ENCODE results near the gene DTL.

DTL gene

GRCh38 chr1:212135166-212135565, 99.6 kb downstream of the DTL start:
- no peak for DNase-seq

DNA sequence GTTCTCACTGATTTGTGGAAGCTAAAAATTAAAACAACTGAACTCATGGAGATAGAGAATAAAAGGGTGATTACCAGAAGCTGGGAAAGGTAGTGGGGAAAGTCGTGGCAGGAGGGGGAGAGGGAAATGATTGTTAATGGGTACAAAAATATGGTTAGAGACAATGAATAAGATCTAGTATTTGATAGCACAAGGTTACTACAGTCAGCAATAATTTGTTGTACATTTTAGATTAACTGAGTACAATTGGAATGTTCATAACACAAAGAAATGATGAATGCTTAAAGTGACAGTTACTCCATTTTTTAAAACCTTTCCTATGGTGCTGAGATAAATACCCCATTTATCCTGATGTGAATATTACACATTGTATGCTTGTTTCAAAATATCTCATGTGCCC, 102.3 kb downstream of the DTL start:
- no peak for DNase-seq

- no peak for DNase-seq
These were observed 102.9 kb downstream of the DTL start for GRCh38 chr1:212138457-212138856.

DNA sequence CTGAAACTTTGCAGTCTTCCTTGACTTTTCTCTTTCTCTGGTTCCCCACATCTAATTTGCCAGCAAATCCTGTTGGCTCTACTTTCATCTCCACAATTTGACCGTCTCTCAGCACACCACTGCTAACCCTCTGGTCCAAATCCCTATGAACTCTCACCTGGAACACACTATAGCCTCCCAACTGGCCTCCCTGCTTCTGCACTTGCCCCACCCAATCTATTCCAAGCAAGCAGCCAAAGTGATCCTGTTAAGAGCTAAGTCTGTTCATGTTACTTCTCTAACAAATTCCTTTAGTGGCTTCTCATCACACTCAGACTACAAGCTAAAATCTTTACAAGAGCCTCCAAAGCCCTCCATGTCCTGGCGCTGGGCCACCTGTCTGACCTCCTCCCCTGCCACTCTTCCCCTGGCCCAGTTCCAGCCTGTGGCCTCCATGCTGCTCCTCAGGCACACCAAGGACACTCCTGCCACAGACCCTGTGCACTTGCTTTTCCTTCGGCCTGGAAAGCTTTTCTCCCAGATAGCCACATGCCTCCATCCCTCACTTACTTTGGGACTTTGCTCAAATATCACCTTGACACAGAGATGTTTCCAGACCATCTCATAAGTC, 104.1 kb downstream of the DTL start:
- no peak for DNase-seq

- no peak for DNase-seq
These were observed 105.9 kb downstream of the DTL start for GRCh38 chr1:212141404-212141803.

DNA sequence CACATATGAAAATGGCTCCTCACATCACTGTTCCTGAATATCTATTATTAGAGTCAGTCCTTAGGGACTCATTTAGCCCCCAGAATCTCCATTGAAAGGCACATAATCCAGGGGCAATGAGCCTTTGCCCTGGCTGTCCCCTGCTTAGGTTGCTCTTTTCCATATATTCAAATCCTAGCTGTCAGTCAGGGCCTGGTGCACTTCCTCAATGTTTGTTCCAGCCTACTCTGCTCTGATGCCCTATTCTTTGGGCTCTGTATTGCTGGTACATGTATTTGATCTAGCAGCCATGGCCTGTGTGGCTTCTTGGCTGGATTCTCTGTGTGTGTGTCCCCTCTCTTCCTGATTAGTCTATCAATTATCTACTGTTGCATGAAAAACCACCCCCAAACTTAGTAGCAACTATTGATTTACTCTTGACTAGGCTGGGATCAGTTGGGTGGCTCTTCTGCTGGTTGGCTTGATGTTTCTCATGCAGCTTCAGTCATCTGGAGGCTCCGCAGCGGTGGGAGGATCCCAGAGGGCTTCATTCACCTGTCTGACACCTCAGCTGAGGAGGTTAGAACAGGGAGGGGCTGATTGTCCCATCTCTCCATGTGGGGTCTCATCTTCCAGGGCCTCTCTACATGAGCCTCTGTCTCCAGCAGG, 107.5 kb downstream of the DTL start:
- no peak for DNase-seq

GRCh38 chr1:212147581-212148033, 112.1 kb downstream of the DTL start:
- no peak for DNase-seq

DNA sequence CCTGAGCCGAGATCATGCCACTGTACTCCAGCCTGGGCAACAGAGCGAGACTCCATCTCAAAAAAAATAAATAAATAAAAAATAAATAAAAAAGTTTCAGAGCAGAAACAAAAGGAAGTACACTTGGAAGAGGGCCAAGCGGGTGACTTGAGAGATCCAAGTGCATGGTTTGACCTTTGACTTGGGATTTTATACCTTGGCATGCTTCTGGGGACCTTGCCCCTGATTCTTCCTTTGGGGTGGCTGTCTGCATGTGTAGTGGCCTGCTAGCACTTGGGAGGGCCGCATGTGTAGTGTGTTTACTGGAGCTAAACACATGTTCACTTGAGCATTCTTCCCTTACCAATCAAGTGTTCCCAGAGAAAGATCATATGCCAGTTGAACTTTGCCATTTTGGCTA, 114.0 kb downstream of the DTL start:
- DNase-seq = no peak

GRCh38 chr1:212152308-212152693, 116.8 kb downstream of the DTL start:
- no peak for DNase-seq

DNA sequence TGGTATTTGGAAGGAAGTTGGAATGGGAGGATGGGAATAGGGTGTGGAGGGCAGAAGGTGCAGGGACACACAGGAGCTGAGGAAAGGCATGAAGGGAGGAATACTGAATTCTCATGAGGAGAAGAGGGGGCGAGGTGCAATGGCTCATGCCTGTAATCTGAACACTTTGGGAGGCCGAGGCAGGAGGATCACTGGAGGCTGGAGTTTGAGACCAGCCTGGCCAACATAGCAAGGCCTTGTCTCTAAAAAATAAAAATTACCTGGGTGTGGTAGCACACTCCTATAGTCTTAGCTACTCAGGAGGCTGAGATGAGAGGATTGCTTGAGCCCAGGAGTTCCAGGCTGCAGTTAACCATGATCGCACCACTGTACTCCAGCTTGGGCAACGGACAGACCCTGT, 117.3 kb downstream of the DTL start:
- DNase-seq = no peak

DNA sequence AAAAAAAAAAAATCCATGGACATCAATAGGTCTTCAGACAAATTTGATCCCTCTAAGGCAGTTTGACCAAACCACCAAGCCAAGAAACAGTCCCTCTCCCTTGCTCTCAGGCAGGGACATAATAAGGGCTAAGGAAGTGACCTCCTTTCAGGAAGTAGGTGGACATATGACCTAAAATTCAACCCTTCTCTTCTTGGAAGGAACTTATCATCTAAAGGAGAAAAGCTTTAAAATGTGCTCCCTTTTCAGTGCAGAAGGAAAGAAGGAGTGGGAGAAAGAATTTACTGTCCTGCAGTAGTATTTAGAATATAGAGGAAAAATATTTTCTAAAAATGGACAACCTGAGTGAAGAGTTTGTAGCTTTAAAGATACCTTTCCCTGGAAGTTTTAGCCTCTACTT, 118.1 kb downstream of the DTL start:
- no peak for DNase-seq
